Peyer's patch (tissue), 4 donors: ENCODE results near the gene TBC1D13.

Experiments used
- POLR2A ChIP-seq, 2 donors: fragments of 450-650 bp; IDR thresholded peaks; one replicate each; pipeline ENCODE4 v1.5.1; 2017; ENCODE audit warnings: antibody characterized with exemption in 2 of 2, mild to moderate bottlenecking in 2 of 2, moderate library complexity in 2 of 2
- TF ChIP-seq, protein P1 (sequence below), 6 experiments: fragments of 450-650 bp in 4 of 6; fragments of 200-600 bp in 2 of 6; sonication (generic) in 1 of 6; IDR thresholded peaks; one replicate each; pipeline ENCODE4 v1.5.1; 2017 to 2019; ENCODE audit warnings: antibody characterized with exemption in 6 of 6, mild to moderate bottlenecking in 3 of 6, moderate library complexity in 1 of 6

GRCh38 chr9:128846680-128847030 is 59.6 kb downstream of the TBC1D13 start:
- TF ChIP-seq, protein P1, sequence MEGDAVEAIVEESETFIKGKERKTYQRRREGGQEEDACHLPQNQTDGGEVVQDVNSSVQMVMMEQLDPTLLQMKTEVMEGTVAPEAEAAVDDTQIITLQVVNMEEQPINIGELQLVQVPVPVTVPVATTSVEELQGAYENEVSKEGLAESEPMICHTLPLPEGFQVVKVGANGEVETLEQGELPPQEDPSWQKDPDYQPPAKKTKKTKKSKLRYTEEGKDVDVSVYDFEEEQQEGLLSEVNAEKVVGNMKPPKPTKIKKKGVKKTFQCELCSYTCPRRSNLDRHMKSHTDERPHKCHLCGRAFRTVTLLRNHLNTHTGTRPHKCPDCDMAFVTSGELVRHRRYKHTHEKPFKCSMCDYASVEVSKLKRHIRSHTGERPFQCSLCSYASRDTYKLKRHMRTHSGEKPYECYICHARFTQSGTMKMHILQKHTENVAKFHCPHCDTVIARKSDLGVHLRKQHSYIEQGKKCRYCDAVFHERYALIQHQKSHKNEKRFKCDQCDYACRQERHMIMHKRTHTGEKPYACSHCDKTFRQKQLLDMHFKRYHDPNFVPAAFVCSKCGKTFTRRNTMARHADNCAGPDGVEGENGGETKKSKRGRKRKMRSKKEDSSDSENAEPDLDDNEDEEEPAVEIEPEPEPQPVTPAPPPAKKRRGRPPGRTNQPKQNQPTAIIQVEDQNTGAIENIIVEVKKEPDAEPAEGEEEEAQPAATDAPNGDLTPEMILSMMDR (IDR thresholded peaks at IDR 0.05), result no peak
- TF ChIP-seq POLR2A (IDR thresholded peaks at IDR 0.05), result no peak
